Aorta (tissue), 5 donors: ENCODE data around the gene HLA-DPB1. TPM values are rescaled to one million over a fixed set of nuclear protein-coding genes. Genes with fewer than 3 reads are reported as not detected.

Source experiments
- ATAC-seq: fragments of 200-7000 bp; cut with Tn5 transposase; one replicate; pipeline ENCODE4 v1.9.1; 2022; ENCODE audit warnings: moderate library complexity; ENCODE audit not compliant: low FRiP score
- DNase-seq, 2 donors: peaks; one replicate each; pipeline ENCODE4 v3.0.0-alpha.2; 2020
- H3K27ac ChIP-seq, 2 donors: one replicate each; pipeline ENCODE4 v1.5.1; 2013; ENCODE audit warnings: low read length in 2 of 2, mild to moderate bottlenecking in 2 of 2, moderate library complexity in 2 of 2, control low read depth in 1 of 2, inconsistent platforms in 1 of 2, low read depth in 1 of 2
- H3K27me3 ChIP-seq, 2 donors: one replicate each; pipeline ENCODE4 v1.6.1; 2013; ENCODE audit warnings: control low read depth in 1 of 2, low read length in 1 of 2, mild to moderate bottlenecking in 1 of 2, moderate library complexity in 1 of 2; ENCODE audit not compliant: insufficient read depth in 2 of 2, control insufficient read depth in 1 of 2
- H3K36me3 ChIP-seq, 2 donors: one replicate each; pipeline ENCODE4 v1.6.1; 2013; ENCODE audit warnings: control low read depth in 1 of 2, low read length in 1 of 2, mild to moderate bottlenecking in 1 of 2; ENCODE audit not compliant: insufficient read depth in 2 of 2, control insufficient read depth in 1 of 2
- H3K4me1 ChIP-seq, 2 donors: one replicate each; pipeline ENCODE4 v1.6.1; 2013; ENCODE audit warnings: low read length in 2 of 2, control low read depth in 1 of 2, mild to moderate bottlenecking in 1 of 2, moderate library complexity in 1 of 2; ENCODE audit not compliant: insufficient read depth in 2 of 2, control insufficient read depth in 1 of 2
- H3K4me3 ChIP-seq, 2 donors: one replicate each; pipeline ENCODE4 v1.5.1; 2013; ENCODE audit warnings: low read length in 2 of 2, control low read depth in 1 of 2, mild to moderate bottlenecking in 1 of 2
- H3K9me3 ChIP-seq: one replicate; pipeline ENCODE4 v1.6.1; 2013; ENCODE audit warnings: mild to moderate bottlenecking, low read length; ENCODE audit not compliant: control insufficient read depth
- WGBS, 2 donors: extraction: QIAGEN DNeasy Blood & Tissue Kit; methylation state at CpG; one replicate each; pipeline ENCODE4 v1.1.7; 2013; 5-methylcytosine and 5-hydroxymethylcytosine counted together
- intact Hi-C, 2 donors: fragments of 100-400 bp; cut with DNase I; formaldehyde crosslinking; loops; one replicate each; pipeline versions ENCODE4 v1.14.2 to v1.15.0; 2022
- polyA plus RNA-seq, 2 donors: library from polyadenylated mRNA; stranded (reverse); fragments of 200-250 nt; gene quantifications; one replicate each; pipeline ENCODE4 v1.2.3, GENCODE V29; 2013
- total RNA-seq, 2 donors: library from RNA; stranded (reverse); fragmentation: NEBNext Ultra II Directional; extraction: Animal tissue kit (Norgen Biotek cat#: 25700); gene quantifications; one replicate each; pipeline ENCODE4 v1.2.1, GENCODE V29; 2021
- donor health status: healthy with polysubstance abuse.
- donor health status: Bipolar disorder and iron deficiency.
- donor health status: DM: no; HTN: no; CAD: no.
- donor health status: DM: no; HTN: no; CAD: no.
- donor health status: DM: yes; HTN: yes; CAD: no.

HLA-DPB1 gene
- total and polyA plus RNA-seq, 4 donors, result 45.4 to 215 (median 106) TPM

DNA sequence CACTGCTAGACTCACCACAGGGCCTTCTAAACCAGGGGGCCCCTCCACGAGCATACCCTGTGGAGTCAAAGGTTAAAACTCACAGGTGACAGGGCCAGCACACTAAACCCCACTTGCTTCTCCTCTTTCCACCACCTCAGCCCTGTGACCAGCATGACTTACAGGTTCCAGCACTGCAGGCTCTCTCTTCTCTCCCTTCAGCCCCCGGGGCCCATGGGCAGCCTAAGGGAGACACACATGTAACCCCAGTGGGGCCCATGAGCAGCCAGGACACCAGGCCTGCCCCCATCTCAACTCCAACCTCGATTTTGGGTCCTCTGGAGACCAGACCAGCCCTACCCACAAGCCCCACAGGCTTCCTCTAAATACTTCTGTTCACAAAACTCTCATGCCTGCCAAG, 28.0 kb downstream of the HLA-DPB1 start:
- ATAC-seq (no peak), DNase-seq (peak in 1 of 2 donors; percentile 66)
- H3K4me3 ChIP-seq, result no peak overlapping the region
- intact Hi-C loops, result no loop called here
- 53 to 61% methylated on average over 3 of the region's 3 CpGs for WGBS, 2 donors
- peaks cover 0 to 2% of the 10 kb centered on the region in 2 donors for H3K27me3 ChIP-seq
- no peak overlapping the region for H3K27ac ChIP-seq
- H3K36me3 ChIP-seq, result no peaks in the 10 kb centered on the region
- no peaks in the 10 kb centered on the region for H3K4me1 ChIP-seq
- peaks cover 1% of the 10 kb centered on the region for H3K9me3 ChIP-seq

- H3K4me1 ChIP-seq, result no peaks in the 10 kb centered on the region
- H3K27me3 ChIP-seq, result peaks cover 0 to 2% of the 10 kb centered on the region in 2 donors
- WGBS, 2 donors, result 88 to 93% methylated on average over 1 of the region's 1 CpG
- no peak for DNase-seq
- intact Hi-C loops, result no loop called here
- H3K9me3 ChIP-seq, result peaks cover 1% of the 10 kb centered on the region
- H3K27ac ChIP-seq, result no peak overlapping the region
- no peak for ATAC-seq
- H3K36me3 ChIP-seq, result no peaks in the 10 kb centered on the region
- H3K4me3 ChIP-seq, result no peak overlapping the region
Measured at GRCh38 chr6:33104887-33105286, 29.1 kb downstream of the HLA-DPB1 start.

DNA sequence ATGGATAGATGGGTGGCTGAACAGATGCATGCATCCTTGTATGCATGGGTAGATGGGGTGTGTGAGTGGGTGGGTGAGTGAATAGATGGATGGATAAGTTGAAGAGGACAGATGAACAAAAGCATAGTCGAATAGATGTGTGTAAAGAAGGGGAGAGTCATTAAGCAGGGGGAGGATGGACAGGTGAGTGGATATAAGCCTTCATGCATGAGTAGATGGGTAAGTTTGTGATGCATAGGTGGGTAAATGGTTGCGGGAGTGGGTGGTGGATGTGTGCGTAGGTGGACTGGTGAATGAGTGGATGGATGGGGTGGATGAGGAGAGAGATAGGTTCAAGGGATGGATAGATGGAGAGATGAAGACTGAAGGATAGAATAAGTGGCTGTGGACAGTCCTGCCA, 29.6 kb downstream of the HLA-DPB1 start:
- Histone ChIP-seq H3K4me1 (no peaks in the 10 kb centered on the region), H3K27ac (no peak overlapping the region), H3K4me3 (no peak overlapping the region), H3K9me3 (peaks cover 1% of the 10 kb centered on the region), H3K27me3 (peaks cover 0 to 2% of the 10 kb centered on the region in 2 donors), H3K36me3 (no peaks in the 10 kb centered on the region)
- intact Hi-C loops, result no loop called here
- 72 to 93% methylated on average over 3 of the region's 3 CpGs for whole genome bisulfite sequencing, 2 donors
- ATAC-seq (no peak), DNase-seq (no peak)

DNA sequence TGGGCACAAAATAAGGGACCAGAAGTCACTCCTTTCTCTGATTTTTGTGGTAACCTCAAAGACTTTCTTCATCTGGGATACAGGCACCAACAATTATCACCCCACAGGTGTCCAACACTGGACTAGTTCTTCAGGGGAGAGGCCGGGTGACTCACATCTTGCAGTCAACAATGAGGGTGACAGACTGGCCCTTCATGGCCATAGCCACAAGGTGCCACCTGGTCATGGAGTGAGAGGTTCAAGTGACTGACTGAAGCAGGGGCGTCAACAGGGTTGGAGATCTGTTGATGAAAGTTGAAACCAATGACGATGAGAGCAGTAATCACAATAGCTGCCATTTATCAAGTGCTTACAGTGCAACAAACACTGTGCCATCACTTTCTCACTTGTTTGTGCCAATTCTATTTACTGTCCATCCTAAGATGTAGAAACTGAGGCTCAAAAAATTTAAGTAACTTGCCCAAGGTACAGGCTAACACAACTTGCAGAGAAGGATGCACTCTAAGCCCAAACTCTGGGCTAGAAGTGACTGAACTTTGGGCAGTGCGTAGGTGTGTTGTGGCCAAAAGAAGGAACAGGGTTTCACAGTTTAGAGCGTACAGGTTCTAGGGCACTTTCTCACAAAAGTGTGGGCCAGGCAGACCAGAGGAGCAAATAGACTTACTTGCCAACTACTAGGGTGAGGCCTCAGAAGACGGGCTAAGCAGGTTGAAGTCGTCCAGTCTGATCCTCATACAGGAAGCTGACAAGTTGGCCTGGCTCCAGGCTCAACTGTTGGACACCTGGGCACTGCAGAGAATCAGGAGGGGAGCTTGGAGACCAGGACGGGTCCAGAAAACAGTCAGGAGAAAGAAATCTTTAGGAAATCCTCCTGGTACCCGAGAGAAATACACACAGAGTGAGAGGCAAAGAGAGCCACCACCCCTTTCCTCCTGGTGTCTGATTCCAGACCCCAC, 30.4 kb downstream of the HLA-DPB1 start:
- 60 to 70% methylated on average over 9 of the region's 9 CpGs for WGBS, 2 donors

DNA sequence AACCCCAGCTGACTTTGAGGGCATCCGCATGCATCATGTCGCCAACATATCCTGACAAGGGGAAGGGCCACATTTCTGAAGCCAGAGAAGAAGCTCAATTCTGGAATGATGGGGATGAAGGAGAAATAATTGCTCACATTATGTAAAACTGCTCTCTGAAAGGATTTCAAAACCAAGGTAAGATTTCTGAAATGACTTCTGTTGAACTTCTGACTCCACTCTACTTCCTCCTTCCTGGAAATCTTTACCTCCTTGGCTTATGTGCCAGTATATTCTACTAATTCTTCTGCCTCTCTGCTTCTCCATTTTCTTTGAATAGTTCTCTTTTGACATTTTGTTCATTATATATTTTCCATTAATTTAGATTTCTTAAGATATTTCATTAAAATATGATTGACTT, 31.9 kb downstream of the HLA-DPB1 start:
- Histone ChIP-seq H3K9me3 (no peaks in the 10 kb centered on the region), H3K27ac (no peak overlapping the region), H3K4me3 (no peak overlapping the region), H3K36me3 (no peaks in the 10 kb centered on the region), H3K4me1 (no peaks in the 10 kb centered on the region), H3K27me3 (peaks cover 0 to 2% of the 10 kb centered on the region in 2 donors)
- ATAC-seq, result no peak
- intact Hi-C loops, result no loop called here
- no peak for DNase-seq
- 71 to 94% methylated on average over 2 of the region's 2 CpGs for WGBS, 2 donors

More for the DNA sequence above, 30.4 kb downstream of the HLA-DPB1 start:
- intact Hi-C loops, result no loop called here
- Histone ChIP-seq H3K27ac (no peak overlapping the region), H3K4me1 (no peaks in the 10 kb centered on the region), H3K9me3 (no peaks in the 10 kb centered on the region), H3K27me3 (peaks cover 0 to 2% of the 10 kb centered on the region in 2 donors), H3K36me3 (no peaks in the 10 kb centered on the region), H3K4me3 (no peak overlapping the region)
- ATAC-seq (no peak), DNase-seq (no peak)

GRCh38 chr6:33108307-33108706, 32.5 kb downstream of the HLA-DPB1 start:
- H3K27me3 ChIP-seq, result peaks cover 0 to 2% of the 10 kb centered on the region in 2 donors
- DNase-seq, result no peak
- intact Hi-C loops, result no loop called here

DNA sequence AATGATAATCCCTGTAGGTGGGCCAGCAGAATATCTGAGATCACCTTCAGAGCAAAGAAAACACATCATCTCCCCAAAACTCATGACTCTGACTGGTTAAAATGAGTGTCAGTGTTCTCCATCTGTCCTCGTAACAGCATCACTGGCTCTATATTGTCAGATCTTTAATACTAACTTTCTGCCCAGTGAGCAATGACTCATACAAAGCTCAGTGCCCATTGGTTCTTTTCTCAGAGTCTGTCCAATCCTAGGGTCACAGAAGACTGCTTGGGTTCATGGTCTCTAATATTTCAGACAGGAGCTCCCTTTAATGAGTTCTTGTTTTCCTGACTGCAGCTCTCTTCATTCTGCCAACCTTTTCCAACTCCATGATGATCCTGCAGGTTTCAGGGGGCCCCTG, 36.4 kb downstream of the HLA-DPB1 start:
- Histone ChIP-seq H3K27ac (no peak overlapping the region), H3K36me3 (no peaks in the 10 kb centered on the region), H3K9me3 (no peaks in the 10 kb centered on the region), H3K4me1 (no peaks in the 10 kb centered on the region), H3K27me3 (no peaks in the 10 kb centered on the region), H3K4me3 (no peak overlapping the region)
- intact Hi-C loops, result no loop called here
- DNase-seq (no peak), ATAC-seq (peak; percentile 67)
- 12 to 15% methylated on average over 1 of the region's 1 CpG for WGBS, 2 donors

More at GRCh38 chr6:33108307-33108706, 32.5 kb downstream of the HLA-DPB1 start:
- no peaks in the 10 kb centered on the region for H3K4me1 ChIP-seq
- no peaks in the 10 kb centered on the region for H3K9me3 ChIP-seq
- no peak overlapping the region for H3K27ac ChIP-seq
- no peaks in the 10 kb centered on the region for H3K36me3 ChIP-seq
- WGBS, 2 donors, result 63 to 70% methylated on average over 2 of the region's 2 CpGs
- H3K4me3 ChIP-seq, result no peak overlapping the region
- no peak for ATAC-seq

DNA sequence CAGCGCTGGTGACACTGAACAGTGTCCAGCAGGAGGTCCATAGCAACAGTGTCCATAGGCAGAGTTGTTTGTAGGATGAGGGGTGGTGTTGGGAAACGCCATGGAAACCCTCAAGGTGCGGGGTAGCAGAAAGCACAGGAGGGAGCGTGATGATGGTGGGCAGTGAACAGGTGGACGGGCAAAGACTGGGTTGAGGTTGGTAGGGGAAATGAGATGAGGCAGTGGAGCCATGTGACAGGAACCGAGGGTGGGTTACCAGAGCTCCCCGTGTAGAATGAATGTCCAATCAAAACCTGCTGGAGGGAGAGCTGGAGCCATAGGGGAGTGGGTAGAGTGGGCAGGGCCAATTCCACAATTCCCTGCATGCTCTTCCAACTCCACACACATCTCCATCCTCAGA, 38.0 kb downstream of the HLA-DPB1 start:
- WGBS, 2 donors, result 61 to 64% methylated on average over 7 of the region's 7 CpGs
- Histone ChIP-seq H3K4me3 (no peak overlapping the region), H3K27me3 (no peaks in the 10 kb centered on the region), H3K4me1 (no peaks in the 10 kb centered on the region), H3K9me3 (no peaks in the 10 kb centered on the region), H3K27ac (no peak overlapping the region), H3K36me3 (no peaks in the 10 kb centered on the region)
- ATAC-seq (no peak), DNase-seq (no peak)
- intact Hi-C loops, result no loop called here

- H3K36me3 ChIP-seq, result no peaks in the 10 kb centered on the region
- no peak overlapping the region for H3K4me3 ChIP-seq
- no peak overlapping the region for H3K27ac ChIP-seq
- DNase-seq, result no peak
- ATAC-seq, result no peak
- H3K4me1 ChIP-seq, result no peaks in the 10 kb centered on the region
- intact Hi-C loops, result no loop called here
- H3K9me3 ChIP-seq, result no peaks in the 10 kb centered on the region
- H3K27me3 ChIP-seq, result no peaks in the 10 kb centered on the region
Measured at GRCh38 chr6:33114406-33114805, 38.6 kb downstream of the HLA-DPB1 start.
